Left forelimb (tissue), 1 donor: ENCODE data around the gene JARID2.

Source experiments
- DNase-seq: peaks from one replicate; pipeline ENCODE4 v3.0.0-alpha.2; 2018; ENCODE audit warnings: low spot score

The JARID2 gene

DNA sequence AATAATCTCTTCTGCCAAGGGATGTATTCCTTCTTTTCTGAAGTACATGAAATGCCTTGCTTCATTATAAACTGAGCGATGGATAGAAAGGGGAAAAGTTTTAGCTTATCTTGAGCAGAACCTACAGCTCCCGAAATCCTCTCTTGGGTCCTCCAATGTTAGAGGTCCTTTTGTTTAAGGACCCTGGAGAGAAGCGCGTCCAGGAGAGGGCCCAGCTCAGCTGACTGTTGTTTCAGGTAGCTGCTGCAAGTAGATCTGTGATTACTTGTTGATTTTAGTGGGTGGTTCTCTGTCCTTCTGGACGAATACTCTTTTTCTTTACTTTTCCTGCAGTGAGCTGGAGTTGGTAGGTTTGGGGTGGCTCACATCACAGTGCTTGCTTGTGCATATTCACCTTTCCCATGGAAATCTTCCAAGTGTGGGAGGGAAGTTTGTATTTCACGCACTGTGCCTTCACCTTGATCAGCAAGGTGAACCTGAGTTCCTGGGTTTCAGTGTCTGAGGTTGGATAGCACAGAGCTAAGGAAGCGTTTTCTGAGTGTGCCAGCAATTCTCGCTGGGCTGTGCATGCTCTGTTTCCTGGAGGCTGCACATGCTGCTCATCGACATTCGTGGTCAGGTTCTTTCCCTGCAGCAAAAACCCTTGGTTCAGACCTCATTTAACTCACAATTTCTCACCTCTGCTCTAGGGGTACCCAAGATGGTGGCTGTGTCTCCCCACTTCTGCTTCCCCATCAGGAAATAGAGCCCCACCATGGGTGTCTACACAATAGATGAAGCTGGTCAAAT lies 176.3 kb downstream of the JARID2 start:
- DNase-seq = no peak

GRCh38 chr6:15423286-15423993 lies 177.6 kb downstream of the JARID2 start:
- DNase-seq = no peak

DNA sequence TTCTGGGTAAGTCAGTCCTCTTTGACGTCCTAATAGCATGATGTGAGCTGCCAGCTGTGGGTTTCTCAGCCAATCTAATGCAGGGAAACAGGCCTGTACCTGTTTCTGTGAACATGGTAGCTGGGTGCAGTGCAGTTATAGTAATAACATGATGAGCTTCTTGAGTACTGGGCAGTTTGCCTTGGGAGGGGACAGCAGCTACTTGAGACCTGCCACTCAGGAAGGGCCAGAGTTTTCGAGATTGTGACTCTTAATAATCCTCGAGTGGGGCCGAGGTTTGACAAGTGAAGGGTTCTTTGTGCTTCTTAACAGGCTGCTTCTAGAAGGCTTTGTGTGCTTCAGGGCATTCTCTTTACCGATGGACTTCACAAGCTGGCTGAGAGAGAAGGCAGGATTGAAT lies 180.1 kb downstream of the JARID2 start:
- DNase-seq = no peak

GRCh38 chr6:15426395-15426794 lies 180.5 kb downstream of the JARID2 start:
- no peak for DNase-seq

- no peak for DNase-seq
Measured at GRCh38 chr6:15426901-15427300, 181.0 kb downstream of the JARID2 start.

DNA sequence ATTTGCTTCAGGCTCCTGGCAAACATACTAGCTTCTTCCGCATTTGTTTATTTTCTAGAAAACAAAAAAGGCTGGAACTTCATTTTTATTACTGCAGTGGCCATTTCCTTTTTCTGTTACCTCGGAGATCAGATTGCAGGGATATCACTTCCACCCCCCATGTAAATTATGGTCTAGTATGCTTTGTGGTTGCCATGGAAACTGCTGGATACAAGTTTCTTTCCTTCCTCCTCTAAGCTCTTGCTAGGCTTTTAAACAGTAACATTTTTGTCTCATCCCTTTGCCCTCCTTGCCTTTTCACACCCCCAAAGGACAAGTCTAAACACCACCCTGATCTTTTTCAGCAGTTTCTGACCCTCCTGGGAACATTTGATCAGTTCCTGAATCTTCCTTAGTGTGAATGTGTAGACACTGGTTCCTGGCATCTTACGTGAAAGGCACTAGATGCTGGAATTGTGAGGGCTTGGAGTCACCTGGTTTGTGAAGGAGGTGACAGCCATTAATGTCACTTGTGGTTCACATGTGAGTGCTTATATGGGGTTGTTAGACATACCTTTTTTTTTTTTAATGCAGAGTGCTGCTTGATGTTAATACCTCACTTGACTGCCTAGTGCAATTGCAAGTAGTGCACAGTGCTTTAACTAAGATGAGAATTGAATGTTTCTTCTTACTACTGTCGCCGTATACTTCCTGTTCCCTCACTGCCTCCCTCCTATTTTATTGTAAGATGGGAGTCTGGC lies 181.6 kb downstream of the JARID2 start:
- no peak for DNase-seq

DNA sequence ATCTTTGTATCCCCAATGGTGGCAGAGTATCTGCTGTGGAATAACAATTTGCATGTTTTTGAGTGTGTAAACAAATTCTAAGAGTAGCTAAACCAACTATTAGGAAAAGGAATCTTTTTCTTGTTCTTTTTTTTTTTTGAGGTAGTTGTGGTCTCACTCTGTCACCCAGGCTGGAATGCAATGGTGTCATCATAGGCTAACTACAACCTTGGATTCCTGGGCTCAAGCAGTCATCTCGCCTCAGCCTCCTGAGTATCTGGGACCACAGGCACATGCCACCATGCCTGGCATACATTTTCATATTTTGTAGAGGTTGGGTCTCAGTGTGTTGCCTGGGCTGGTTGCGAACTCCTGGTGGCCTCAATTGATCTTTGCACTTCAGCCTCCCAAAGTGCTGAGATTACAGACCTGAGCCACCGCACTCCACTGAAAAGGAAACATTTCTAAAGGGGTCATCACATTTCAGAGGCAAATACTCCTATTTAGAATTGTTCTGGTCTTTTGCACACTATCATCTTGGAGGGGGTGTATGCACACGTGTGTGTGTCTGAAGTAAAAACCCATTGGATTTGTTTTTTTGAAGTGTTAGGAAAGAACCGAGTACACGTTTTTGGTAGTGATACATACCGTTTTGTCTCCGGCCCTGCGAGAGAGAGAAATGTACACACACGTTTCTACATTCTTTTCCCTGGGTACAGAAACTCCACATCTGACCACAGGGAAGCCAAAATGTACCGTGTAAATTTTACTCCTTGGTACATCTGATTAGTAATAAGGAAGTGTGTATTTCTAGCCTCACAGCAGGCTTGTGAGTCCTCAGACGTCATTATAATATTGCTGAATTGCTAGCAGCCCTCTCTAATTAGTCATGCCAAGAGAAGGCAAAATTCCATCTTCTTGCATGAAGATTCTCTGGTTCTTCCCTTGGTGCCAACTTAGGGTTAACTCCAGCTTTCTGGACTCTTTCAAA lies 183.6 kb downstream of the JARID2 start:
- DNase-seq = no peak

DNA sequence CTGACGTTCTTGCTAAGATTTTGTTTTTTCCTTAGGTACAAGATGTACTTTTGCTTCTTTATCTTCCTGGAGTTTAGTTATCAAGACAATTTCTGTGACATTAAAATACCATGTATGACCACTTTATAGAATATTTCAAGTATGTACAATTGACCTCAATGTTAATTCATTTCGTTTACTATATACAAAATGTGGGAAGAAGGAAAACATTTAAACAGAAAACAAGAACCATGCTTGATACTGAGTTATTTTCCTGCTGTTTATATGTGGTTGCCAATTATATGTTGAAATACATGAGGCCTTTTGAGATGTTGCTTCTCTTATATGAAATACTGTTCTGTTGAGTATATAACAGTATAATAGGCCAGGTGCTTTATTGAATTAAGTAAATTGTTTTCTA lies 184.3 kb downstream of the JARID2 start:
- no peak for DNase-seq

DNA sequence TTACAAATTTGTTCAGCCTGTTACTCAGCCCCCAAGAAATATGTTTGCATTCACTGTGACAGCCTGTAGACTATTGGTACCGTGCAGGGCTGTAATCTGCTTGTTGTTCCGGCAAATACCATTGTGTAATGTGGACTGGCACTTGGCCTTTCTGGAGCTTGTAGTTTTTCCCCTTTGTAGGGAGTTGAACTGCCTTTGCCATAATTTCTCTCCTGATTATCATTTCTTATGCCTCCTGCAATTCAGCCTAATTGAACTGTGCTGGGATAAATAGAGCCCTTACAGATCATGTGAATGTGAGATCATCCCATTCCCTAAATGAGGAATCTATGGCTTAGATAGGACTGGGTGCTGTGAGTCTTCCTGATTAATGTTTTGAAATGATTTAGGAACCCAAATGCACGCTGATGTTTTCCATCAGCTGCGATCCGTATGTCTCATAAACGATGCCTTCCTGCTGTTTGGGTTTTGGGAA lies 185.1 kb downstream of the JARID2 start:
- no peak for DNase-seq

GRCh38 chr6:15431762-15432483 lies 186.1 kb downstream of the JARID2 start:
- DNase-seq = no peak

- no peak for DNase-seq
Measured at GRCh38 chr6:15433511-15433861, 187.6 kb downstream of the JARID2 start.

DNA sequence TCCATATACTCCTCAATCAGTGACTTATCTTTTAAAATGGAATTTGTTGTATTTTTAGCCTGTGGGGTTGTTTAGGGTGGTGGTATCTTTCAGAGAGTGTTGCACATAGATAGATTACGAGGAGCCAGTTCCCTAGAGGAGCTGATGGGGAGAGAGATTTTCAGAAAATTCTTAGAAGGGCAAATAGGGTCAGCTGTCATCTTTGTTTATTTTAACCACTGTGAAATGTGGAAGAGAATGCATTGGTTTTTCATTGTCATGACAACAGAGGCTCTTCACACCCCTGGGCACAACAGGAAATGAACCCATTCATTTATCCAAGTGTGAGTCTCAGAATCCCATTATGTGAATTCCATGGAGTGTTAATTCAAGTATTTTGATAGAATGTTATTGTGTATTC lies 188.4 kb downstream of the JARID2 start:
- no peak for DNase-seq

DNA sequence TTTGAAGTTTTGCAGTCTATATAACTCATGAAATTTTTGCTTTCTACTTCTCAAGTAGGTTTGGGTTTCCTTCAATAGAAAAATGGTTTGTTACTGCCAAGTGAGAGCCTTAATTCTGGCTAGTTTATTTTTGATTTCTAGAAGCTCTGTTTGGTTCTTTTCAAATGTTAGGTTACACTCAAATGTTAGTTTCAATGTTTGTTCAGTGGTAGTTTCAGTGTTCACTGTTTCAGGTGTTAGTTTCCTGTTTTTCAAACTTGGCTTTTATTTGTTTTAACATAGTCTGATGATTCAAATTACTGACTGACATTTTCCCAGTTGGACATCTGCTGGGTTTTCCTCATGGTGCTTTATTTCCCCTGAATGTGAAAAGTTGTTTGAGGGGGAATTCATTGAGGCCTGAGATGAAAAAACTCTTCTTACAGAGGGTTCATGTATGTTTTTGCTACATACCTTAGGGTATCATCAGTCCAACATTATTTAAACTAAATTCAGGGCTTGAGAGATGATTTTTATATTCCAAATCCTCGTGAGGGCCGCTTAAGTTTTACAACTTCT lies 189.0 kb downstream of the JARID2 start:
- no peak for DNase-seq

- DNase-seq = no peak
Measured at GRCh38 chr6:15435468-15435867, 189.6 kb downstream of the JARID2 start.

DNA sequence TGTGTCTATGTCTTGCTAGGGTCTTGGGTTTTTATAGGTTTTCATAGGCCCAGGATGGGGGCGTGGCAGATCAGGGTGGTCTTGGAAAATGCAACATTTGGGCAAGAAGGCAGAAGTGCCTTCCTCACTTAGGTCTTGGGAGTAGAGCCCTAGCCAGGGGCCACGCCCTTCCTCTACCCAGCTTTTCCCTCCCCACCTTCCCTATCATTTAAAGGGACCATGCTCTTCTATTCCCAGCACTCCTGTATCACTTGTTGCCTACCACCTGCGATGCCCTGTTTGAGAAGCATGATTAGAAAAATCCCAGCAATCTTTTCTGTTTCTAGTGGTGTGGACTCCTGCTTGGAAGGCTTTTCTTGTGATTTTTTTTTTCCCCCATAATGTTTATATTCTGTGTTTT lies 190.6 kb downstream of the JARID2 start:
- DNase-seq = no peak

DNA sequence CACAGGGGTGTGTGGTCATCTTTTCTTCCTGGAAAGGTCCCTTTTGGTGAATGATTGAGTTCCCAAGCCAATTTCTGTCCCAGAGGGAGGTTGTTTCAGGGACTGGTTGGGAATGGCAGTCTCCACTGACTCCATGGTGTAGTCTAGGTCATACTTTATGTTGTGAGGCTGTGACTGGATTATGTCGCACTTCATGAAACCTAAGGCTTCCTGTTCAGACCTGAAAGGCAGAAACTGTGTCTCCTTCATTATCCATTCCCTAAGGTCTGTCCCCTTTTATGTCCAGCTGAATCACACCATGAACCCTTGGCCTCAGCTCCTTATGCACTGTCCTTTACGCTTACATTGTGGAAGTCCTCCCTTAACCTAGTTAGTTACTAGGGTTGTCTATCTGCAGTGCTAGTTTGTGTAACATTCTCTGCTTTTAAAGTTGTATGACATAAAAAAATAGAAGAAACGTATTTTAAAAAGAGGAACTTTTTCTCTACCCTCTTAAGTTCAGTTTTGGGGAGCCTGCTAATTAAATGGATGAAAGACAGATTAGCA lies 191.3 kb downstream of the JARID2 start:
- no peak for DNase-seq

DNA sequence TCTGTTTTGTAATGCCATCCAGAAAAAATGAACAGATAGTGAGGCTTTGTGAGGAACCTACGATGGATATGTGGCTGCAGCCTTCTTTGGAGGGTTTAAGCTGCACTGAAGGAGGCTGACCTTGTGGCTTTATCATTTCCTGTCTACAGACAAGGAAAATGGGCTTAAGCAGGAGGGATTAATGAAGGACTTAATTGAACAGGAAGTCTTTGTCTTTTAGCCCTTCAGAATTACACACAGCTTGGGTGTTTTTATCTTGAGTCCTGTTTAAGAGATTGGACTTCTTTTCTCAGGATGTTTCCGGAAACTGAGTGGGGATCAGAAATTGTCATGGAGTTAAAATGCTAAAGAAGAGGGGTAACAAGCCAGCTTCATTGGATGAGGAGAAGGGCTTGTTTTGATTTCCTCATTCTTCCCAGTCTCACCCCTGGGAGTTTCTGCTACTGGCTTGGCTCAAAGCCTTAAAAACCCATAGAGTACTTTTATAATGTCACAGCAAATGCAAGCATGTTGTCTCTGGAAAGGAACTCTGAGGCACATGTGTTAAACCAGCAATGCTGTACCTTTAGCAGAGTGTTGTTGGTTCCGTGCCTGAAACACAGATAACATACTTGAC lies 193.6 kb downstream of the JARID2 start:
- no peak for DNase-seq

- no peak for DNase-seq
Measured at GRCh38 chr6:15440040-15440439, 194.2 kb downstream of the JARID2 start.

DNA sequence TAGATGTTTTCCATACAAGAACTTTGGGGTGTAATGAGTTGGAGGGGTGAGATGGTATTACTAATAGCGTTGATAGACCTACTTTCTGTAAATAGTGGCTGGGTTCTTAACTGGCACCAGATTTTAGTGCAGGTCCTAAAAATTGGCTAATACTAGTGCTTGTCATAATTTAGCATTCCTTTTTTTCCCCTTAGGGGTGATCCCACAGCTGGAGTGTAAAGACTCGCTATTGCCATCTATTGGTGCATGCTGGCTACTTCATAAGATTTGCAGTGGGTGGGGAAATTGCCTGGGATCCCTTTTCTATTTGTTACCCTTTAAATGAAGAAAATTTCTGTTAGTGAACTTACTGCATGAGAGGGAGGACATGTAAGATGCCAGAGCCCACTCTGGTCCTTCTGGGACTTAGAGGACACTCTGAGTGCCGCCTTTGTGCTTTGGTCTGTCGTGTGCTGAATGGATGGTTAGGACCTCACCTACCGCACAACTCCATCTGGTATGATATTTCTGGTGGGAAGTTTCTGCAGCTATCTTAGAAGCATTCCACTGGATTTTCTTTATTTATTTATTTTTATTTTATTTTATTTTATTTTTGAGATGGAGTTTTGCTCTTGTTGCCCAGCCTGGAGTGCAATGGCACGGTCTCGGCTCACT lies 195.5 kb downstream of the JARID2 start:
- no peak for DNase-seq
